ENCODE results near the gene GAS7. TPM values are rescaled to one million over a fixed set of nuclear protein-coding genes. Genes with fewer than 3 reads are reported as not detected.

GAS7 gene
- total RNA-seq, 4 donors from 2014 or later: 24.7 to 43.3 (median 38.4) TPM

DNA sequence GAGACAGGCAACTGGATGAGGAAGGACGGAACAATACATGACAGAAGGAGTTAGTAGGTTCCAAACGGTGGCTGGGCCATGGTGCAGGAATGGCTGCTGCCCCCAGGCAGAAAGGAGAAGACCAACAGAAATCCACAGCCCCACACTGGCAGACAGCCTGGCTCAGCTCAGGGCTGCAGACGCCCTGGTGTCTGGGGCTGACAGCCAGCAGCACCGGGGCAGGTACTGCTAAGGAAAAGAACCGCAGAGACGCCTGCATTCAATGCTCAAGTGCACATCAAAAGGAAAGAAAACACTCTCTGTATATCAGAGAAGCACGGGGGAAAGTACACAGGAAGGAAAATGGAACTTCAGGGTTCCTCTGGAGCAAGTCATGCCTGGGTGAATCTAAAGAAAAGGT is 53.4 kb downstream of the GAS7 start:
- TF ChIP-seq, protein P1, sequence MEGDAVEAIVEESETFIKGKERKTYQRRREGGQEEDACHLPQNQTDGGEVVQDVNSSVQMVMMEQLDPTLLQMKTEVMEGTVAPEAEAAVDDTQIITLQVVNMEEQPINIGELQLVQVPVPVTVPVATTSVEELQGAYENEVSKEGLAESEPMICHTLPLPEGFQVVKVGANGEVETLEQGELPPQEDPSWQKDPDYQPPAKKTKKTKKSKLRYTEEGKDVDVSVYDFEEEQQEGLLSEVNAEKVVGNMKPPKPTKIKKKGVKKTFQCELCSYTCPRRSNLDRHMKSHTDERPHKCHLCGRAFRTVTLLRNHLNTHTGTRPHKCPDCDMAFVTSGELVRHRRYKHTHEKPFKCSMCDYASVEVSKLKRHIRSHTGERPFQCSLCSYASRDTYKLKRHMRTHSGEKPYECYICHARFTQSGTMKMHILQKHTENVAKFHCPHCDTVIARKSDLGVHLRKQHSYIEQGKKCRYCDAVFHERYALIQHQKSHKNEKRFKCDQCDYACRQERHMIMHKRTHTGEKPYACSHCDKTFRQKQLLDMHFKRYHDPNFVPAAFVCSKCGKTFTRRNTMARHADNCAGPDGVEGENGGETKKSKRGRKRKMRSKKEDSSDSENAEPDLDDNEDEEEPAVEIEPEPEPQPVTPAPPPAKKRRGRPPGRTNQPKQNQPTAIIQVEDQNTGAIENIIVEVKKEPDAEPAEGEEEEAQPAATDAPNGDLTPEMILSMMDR (IDR thresholded peaks at IDR 0.05; ENCODE audit: low read depth): no peak

DNA sequence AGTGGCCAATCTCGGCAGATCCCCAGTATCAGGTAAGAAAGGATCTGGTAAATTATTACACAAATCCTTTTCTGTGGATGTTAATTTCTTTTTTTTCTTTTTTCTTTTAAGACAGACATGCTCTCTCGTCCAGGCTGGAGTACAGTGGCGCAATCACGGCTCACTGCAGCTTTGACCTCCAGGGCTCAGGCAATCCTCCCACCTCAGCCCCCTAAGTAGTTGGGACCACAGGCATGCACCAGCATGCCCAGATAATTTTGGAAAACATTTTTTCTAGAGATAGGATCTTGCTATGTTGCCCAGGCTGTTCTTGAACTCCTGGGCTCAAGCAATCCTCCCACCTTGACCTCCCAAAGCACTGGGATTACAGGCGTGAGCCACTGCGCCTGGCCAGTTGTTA is 54.0 kb downstream of the GAS7 start:
- TF ChIP-seq, protein P1 (IDR thresholded peaks at IDR 0.05; ENCODE audit: low read depth): no peak

DNA sequence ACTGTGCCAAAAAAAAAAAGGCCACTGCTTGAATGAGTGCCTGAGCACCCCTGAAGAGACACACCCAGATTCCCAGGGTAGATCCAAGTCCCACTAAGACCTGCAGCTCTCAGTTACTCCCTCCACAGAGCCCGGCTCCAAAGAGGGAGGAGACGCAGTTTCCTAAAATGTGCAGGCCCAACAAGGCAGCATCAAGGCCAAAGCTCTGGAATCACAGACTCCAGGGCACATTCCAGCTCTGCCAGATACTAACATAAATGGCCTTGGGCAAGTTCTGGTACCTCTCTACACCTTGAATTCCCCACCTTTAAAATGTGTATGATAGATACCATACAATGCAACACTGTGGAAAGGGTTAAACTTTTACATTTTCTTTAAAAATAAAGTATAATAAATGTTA is 57.0 kb downstream of the GAS7 start:
- TF ChIP-seq, protein P1 (IDR thresholded peaks at IDR 0.05; ENCODE audit: low read depth): no peak

DNA sequence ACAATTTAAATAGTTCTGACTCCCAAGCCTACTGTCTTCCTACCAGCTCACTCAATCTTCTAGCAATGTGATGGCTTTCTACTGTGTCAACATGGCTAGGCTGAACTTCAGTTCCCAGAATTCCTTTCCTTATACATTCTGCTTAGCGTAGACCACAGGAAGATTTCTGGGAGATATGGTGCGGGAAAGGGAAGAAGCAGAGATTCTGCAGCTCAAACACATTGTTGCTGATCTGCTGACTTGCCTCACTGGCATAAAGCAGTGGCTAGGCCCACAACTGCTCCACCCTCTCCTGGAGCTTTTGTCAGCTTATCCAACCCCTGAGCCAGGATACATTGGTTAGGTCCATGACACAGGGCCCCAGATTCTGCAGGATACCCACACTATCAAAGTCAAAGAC is 58.8 kb downstream of the GAS7 start:
- TF ChIP-seq, protein P1 (IDR thresholded peaks at IDR 0.05; ENCODE audit: low read depth): no peak

GRCh38 chr17:10136258-10136981 is 62.0 kb downstream of the GAS7 start:
- TF ChIP-seq, protein P1 (IDR thresholded peaks at IDR 0.05; ENCODE audit: low read depth): no peak

GRCh38 chr17:10135539-10136257 is 62.7 kb downstream of the GAS7 start:
- TF ChIP-seq, protein P1 (IDR thresholded peaks at IDR 0.05; ENCODE audit: low read depth): no peak

DNA sequence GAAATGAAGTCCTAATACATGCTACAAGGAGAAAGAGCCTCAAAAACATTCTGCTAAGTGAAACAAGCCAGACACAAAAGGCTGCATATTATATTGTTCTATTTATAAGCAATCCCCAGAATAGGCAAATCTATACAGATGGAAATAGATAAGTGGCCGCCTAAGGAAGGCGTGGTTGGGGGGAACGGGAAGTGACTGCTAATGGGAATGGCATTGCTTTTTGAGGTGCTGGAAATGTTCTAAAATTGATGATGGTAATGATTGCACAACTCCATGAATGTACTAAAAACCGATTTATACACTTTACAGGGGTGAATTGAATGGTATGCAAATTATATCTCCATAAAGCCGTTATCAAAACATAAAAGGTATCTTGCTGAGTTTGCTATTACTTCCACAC is 67.7 kb downstream of the GAS7 start:
- TF ChIP-seq, protein P1 (IDR thresholded peaks at IDR 0.05; ENCODE audit: low read depth): no peak

All from subcutaneous adipose tissue (tissue), 4 donors.